Measurements from ENCODE around the gene CEP126. TPM values are rescaled to one million over a fixed set of nuclear protein-coding genes. Genes with fewer than 3 reads are reported as not detected.

Gene CEP126
- total and polyA plus RNA-seq, 2 experiments from 2014 or later, result 1.4 to 2.3 TPM

DNA sequence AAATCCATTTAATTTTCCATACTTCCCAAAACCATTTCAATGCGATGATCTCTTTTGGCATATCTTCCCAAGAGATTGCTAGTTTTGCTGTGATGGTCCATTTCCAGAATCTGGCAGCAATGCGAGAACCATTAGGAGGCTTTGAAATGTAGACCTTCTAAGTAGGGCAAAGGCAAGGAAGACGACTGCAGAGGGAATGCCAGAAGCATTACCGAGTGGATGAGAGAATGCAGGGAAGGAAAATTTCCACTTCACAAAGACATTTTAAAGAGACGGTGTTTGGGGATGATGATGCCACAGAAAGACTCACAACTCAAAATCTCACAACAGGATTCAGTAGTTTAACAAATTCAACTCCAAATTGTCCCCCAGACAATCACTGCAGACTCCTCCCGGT, 471 bp upstream of the CEP126 start:
- ATAC-seq (no peak), DNase-seq (ENCODE audit: low spot score) (no peak)
- no peaks in the 10 kb centered on the region for H3K9me2 ChIP-seq (ENCODE audit: insufficient read depth)
- no peak overlapping the region for H3K27ac ChIP-seq (ENCODE audit: low read depth)
- H3K36me3 Mint-ChIP-seq (ENCODE audit: low read depth), result no peaks in the 10 kb centered on the region
- H3K79me2 ChIP-seq (replicated peaks; ENCODE audit: insufficient read depth), result no peaks in the 10 kb centered on the region
- H4K20me1 ChIP-seq (replicated peaks; ENCODE audit: insufficient read depth), result no peaks in the 10 kb centered on the region
- TF ChIP-seq REST (IDR thresholded peaks at IDR 0.05; ENCODE audit: unreplicated experiment) (no peak), ZNF114 (CRISPR knock-in tag; IDR thresholded peaks at IDR 0.05) (no peak), STAT1 (IDR thresholded peaks at IDR 0.05; ENCODE audit: unreplicated experiment) (no peak), ZNF462 (CRISPR knock-in tag; IDR thresholded peaks at IDR 0.05) (no peak), EZH2phosphoT487 (IDR thresholded peaks at IDR 0.05; ENCODE audit: unreplicated experiment) (no peak), CTCF (conservative IDR thresholded peaks at IDR 0.05; ENCODE audit: low read depth in 2 of 2) (no peak)
- TF ChIP-seq, protein P1, sequence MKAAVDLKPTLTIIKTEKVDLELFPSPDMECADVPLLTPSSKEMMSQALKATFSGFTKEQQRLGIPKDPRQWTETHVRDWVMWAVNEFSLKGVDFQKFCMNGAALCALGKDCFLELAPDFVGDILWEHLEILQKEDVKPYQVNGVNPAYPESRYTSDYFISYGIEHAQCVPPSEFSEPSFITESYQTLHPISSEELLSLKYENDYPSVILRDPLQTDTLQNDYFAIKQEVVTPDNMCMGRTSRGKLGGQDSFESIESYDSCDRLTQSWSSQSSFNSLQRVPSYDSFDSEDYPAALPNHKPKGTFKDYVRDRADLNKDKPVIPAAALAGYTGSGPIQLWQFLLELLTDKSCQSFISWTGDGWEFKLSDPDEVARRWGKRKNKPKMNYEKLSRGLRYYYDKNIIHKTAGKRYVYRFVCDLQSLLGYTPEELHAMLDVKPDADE (IDR thresholded peaks at IDR 0.05), result no peak
- H2AFZ ChIP-seq, result peak overlapping the region; percentile 92; the same call in 1 of the 2 replicates
- no peaks in the 10 kb centered on the region for H3F3A ChIP-seq (replicated peaks; ENCODE audit: low read depth)
- peak overlapping the region; percentile 88 for H3K4me3 Mint-ChIP-seq
- H3K4me3 ChIP-seq, result peak overlapping the region; percentile 83
- H3K27me3 ChIP-seq (ENCODE audit: insufficient read depth), result no peaks in the 10 kb centered on the region
- peak overlapping the region; percentile 79 for H3K4me2 ChIP-seq
- H3K36me3 ChIP-seq (ENCODE audit: insufficient read depth), result no peaks in the 10 kb centered on the region
- no peak overlapping the region for H3K27ac Mint-ChIP-seq
- no peaks in the 10 kb centered on the region for H3K9me3 Mint-ChIP-seq
- peaks cover 5% of the 10 kb centered on the region for H3K27me3 Mint-ChIP-seq (ENCODE audit: insufficient read depth, low read depth, poor library complexity)
- H3K4me1 ChIP-seq (ENCODE audit: insufficient read depth), result peaks cover 29% of the 10 kb centered on the region
- H3K4me1 Mint-ChIP-seq, result peaks cover 24% of the 10 kb centered on the region

All from GM23338 (cell line).